C4-2B (cell line): ENCODE data around the gene MMP27.
"Not testable (repeated sequence)": the region's sequence is repeated elsewhere in the genome, so short reads cannot be mapped to it uniquely, and the experiment has no call there.

Source experiments
- H3K27ac ChIP-seq: fragments of 450-650 bp; 2 replicates; pipeline ENCODE4 v1.5.1; 2017
- ZFX ChIP-seq: fragments of 450-650 bp; IDR thresholded peaks from 2 replicates; pipeline ENCODE4 v1.6.1; 2017
- TF ChIP-seq, protein P1 (sequence below): fragments of 450-650 bp; conservative IDR thresholded peaks from 2 replicates; pipeline ENCODE4 v1.5.1; 2017; ENCODE audit warnings: mild to moderate bottlenecking

Gene MMP27, protein sequence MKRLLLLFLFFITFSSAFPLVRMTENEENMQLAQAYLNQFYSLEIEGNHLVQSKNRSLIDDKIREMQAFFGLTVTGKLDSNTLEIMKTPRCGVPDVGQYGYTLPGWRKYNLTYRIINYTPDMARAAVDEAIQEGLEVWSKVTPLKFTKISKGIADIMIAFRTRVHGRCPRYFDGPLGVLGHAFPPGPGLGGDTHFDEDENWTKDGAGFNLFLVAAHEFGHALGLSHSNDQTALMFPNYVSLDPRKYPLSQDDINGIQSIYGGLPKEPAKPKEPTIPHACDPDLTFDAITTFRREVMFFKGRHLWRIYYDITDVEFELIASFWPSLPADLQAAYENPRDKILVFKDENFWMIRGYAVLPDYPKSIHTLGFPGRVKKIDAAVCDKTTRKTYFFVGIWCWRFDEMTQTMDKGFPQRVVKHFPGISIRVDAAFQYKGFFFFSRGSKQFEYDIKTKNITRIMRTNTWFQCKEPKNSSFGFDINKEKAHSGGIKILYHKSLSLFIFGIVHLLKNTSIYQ

DNA sequence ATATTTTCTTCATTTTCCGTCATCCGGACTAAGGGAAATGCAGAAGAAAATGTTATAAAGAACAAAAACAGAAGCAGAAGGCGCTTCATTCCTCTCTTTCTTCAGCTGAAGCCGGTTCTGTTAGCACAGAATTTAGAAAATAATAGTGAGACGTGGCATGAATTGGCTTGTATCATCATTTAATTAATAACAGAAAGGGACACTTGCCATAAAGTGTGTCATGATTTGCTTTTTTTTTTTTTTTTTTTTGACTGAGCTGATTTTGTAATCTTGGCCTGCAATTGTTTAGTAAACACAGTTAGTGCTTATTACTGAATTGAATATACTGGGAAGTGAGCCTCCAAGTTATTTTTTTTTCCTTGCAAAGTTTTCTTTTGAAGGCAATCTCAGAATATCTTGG lies at the start of gene MMP27:
Gene MMP27, minus strand, starts transcription at position 144 of the 400 bp plus-strand sequence. Its CDS starts 55 bp downstream, at position 89.
- no peak within 1 kb of the TSS for H3K27ac ChIP-seq
- TF ChIP-seq, protein P1, sequence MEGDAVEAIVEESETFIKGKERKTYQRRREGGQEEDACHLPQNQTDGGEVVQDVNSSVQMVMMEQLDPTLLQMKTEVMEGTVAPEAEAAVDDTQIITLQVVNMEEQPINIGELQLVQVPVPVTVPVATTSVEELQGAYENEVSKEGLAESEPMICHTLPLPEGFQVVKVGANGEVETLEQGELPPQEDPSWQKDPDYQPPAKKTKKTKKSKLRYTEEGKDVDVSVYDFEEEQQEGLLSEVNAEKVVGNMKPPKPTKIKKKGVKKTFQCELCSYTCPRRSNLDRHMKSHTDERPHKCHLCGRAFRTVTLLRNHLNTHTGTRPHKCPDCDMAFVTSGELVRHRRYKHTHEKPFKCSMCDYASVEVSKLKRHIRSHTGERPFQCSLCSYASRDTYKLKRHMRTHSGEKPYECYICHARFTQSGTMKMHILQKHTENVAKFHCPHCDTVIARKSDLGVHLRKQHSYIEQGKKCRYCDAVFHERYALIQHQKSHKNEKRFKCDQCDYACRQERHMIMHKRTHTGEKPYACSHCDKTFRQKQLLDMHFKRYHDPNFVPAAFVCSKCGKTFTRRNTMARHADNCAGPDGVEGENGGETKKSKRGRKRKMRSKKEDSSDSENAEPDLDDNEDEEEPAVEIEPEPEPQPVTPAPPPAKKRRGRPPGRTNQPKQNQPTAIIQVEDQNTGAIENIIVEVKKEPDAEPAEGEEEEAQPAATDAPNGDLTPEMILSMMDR, result no peak
- TF ChIP-seq ZFX, result no peak

DNA sequence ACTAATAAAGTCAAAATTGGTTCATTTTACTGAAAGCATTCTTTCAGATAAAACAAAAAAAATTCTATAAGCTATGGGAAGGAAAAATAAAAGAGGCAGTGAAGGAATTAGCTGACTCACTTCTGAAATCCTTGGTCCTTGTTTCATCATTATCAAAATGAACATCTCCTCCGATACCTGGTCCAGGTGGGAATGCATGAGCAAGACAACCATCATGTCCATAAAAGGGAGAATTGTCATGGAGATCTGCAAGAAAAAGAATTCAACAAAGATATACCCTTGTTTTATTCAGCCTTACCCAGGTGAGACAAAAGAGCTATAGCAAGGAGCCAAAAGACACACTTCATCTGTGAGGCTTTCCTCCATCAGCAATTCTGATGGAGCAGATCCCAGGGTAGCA lies 47.7 kb upstream of the MMP27 start:
- TF ChIP-seq, protein P1, result no peak
- no peak for TF ChIP-seq ZFX
- H3K27ac ChIP-seq, result no peak overlapping the region

DNA sequence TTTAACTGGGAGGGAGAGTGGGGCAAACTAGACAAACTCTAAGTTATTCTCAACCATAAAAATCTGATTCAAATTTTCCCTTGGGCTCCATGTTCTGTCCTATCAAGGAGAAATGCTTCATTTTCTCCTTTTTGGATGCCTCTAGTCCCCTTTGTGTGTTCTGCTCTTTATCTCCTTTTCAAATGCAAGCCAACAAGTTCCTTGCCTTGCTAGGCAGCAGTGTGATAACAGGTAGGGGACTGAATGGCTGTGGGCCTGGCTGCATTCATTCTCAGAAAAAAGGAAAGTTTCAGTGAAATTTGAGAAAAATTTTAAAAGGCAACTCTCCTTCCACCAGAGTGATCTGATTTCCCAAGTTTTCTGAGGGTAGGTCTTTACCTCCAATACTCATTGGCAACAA lies 46.1 kb upstream of the MMP27 start:
- H3K27ac ChIP-seq, result no peak overlapping the region
- TF ChIP-seq ZFX, result no peak
- TF ChIP-seq, protein P1, result no peak

DNA sequence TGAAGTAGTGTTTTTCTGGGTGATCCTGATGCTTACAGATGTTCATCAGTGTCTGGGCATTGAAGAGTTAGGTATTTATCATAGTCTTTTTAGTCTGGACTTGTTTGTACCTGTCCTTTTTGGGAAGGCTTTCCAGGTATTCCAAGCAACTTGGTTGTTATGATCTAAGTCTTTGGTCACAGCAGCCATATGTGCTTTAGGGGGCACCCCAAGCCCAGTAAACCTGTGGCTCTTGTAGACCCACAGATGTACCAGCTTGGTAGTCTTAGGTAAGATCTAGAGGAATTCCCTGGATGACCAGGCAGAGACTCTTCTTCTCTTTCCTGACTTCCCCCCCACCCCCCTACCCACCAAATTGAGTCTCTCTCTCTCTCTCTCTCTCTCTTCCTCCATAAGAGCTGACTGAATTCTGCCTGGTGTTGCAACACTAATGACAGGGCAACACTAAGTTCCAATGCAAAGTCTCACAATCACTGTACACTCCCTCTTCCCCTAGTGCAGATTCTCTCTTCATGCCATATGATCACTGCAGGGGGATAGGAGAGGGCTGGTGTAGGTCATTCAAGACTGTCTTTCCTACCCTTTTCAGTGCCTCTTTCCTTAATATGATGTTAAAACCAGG lies 43.6 kb upstream of the MMP27 start:
- no peak overlapping the region for H3K27ac ChIP-seq
- no peak for TF ChIP-seq ZFX
- TF ChIP-seq, protein P1, result no peak

DNA sequence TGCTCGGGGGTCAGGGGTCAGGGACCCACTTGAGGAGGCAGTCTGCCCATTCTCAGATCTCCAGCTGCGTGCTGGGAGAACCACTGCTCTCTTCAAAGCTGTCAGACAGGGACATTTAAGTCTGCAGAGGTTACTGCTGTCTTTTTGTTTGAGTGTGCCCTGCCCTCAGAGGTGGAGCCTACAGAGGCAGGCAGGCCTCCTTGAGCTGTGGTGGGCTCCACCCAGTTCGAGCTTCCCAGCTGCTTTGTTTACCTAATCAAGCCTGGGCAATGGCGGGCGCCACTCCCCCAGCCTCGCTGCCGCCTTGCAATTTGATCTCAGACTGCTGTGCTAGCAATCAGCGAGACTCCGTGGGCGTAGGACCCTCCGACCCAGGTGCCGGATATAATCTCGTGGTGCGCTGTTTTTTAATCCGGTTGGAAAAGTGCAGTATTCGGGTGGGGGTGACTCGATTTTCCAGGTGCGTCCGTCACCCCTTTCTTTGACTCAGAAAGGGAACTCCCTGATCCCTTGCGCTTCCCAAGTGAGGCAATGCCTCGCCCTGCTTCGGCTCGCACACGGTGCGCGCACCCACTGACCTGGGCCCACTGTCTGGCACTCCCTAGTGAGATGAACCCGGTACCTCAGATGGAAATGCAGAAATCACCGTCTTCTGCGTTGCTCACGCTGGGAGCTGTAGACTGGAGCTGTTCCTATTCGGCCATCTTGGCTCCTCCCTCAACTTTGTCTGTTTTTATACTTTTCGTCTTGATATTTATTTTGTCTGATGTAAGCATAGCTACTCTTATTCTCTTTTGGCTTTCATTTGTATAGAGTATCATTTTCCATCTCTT lies 41.4 kb upstream of the MMP27 start:
- not testable (repeated sequence) for H3K27ac ChIP-seq

DNA sequence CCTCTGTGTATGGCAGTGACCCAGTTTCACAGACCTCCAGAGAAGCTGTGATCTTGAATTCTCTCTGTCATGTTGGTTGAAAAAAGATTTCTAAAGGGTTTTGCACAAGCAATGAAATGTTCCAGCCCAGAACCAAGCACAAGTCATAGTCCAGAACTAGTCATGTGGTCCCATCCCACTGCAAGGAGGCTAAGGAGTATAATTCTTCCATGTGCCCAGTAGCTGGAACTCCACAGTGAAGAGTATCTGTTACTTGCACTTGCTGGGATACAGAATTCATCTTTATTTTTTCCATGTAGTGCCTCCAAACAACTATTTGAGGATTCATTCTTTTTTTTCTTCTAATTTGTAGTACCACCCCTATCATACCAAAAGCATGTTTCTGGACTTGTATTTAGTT lies 29.1 kb upstream of the MMP27 start:
- no peak overlapping the region for H3K27ac ChIP-seq
- TF ChIP-seq, protein P1, result no peak
- TF ChIP-seq ZFX, result no peak

DNA sequence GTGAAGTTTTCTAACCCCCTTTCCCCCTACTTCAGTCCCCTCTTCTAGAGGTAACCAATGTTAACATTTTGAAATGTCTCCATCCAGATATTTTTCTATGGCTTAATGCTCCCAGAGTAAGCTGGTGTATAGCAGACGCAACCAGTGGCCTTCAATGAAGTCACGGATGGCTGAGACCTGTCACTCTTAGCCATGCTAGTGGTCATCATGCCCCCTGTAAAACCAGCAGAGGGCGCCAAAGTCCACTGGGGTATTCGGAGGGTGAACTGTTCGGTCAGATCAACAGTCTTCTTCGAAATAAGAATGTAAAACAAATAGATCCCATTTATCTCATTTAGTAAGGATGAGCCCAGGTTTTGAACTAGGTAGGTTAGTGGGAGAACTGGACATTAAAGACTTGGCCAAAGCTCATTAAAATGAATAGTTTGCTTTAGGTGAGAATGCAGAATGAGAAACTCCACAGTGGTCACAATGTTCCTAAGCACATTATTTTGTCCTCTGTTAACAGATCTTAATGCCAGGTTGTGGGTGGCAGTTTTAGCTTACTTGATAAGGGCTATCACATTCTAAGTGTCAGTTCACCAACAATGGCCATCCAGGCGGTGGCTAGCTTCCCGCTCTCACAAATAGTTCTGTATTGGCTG lies 27.8 kb upstream of the MMP27 start:
- H3K27ac ChIP-seq, result no peak overlapping the region
- no peak for TF ChIP-seq ZFX
- TF ChIP-seq, protein P1, result peak; percentile 99

DNA sequence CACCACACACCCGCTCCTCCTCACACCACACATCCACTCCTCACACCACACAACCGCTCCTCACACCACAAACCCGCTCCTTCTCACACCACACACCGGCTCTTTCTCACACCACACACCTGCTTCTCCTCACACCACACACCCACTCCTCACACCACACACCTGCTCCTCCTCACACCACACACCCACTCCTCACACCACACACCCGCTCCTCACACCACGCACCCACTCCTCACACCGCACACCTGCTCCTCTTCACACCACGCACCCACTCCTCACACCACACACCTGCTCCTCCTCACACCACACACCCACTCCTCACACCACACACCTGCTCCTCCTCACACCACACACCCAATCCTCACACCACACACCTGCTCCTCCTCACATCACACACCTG lies 25.4 kb upstream of the MMP27 start:
- H3K27ac ChIP-seq, result not testable (repeated sequence)
